NT2/D1 (cell line): Measurements from ENCODE around the gene NTN1.

Source experiments
- SUZ12 ChIP-seq: IDR thresholded peaks from 2 replicates; pipeline ENCODE4 v1.6.1; 2011; ENCODE audit not compliant: insufficient read length, insufficient read depth; ENCODE audit errors: extremely low read depth
- YY1 ChIP-seq: IDR thresholded peaks from 2 replicates; pipeline ENCODE4 v1.6.1; 2011; ENCODE audit not compliant: insufficient read length, insufficient read depth

DNA sequence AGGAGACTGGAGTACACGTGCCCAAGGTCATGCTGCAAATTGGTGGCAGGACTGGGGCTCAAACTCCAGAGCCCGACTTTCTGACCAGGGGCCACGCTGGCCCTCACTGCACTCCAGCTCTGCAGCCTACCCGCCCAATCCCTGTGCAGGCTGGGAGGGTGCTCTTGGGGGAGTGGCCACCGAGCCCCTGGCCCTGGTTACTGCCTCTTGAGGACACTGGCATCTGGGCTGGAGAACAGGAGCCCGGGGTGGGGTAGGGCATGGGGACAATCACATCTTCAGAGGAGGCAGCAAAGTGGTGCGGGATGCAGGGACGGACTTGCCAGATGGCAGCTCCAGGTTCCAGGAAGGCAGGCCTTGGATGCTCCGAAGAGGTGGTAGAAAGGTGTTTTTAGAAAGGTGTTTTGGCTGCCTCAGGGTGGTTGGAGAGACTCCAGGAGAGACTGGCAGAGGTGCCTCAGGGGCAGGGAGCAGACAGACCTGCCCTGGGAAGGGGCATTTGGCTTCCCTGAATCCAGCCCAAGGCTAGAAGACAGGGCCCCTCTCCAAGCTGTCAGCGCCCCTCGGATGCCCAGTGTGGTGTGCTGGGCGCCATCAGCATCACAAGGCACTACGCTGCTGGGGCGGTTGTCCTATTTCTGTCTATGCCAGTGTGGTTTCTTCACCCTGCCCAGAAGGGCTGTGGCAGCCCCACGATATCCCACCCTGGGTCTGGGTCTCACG, 220.6 kb downstream of the NTN1 start:
- no peak for TF ChIP-seq SUZ12
- no peak for TF ChIP-seq YY1
